Upper lobe of left lung (tissue), 4 donors: ENCODE data around the gene TMEM134.
"Not testable (repeated sequence)": the region's sequence is repeated elsewhere in the genome, so short reads cannot be mapped to it uniquely, and the experiment has no call there.

Experiments
- POLR2A ChIP-seq, 4 donors: fragments of 450-650 bp; IDR thresholded peaks; one replicate each; pipeline ENCODE4 v1.5.1; 2016 to 2017; ENCODE audit warnings: antibody characterized with exemption in 4 of 4, mild to moderate bottlenecking in 2 of 4
- TF ChIP-seq, protein P1 (sequence below), 6 experiments: fragments of 450-650 bp in 4 of 6; fragments of 200-600 bp in 2 of 6; sonication (generic) in 2 of 6; IDR thresholded peaks; one replicate each; pipeline ENCODE4 v1.5.1; 2016 to 2019; ENCODE audit warnings: antibody characterized with exemption in 6 of 6

- TF ChIP-seq, protein P1, sequence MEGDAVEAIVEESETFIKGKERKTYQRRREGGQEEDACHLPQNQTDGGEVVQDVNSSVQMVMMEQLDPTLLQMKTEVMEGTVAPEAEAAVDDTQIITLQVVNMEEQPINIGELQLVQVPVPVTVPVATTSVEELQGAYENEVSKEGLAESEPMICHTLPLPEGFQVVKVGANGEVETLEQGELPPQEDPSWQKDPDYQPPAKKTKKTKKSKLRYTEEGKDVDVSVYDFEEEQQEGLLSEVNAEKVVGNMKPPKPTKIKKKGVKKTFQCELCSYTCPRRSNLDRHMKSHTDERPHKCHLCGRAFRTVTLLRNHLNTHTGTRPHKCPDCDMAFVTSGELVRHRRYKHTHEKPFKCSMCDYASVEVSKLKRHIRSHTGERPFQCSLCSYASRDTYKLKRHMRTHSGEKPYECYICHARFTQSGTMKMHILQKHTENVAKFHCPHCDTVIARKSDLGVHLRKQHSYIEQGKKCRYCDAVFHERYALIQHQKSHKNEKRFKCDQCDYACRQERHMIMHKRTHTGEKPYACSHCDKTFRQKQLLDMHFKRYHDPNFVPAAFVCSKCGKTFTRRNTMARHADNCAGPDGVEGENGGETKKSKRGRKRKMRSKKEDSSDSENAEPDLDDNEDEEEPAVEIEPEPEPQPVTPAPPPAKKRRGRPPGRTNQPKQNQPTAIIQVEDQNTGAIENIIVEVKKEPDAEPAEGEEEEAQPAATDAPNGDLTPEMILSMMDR (IDR thresholded peaks at IDR 0.05), result not testable (repeated sequence)
- not testable (repeated sequence) for TF ChIP-seq POLR2A (IDR thresholded peaks at IDR 0.05)
Observed at GRCh38 chr11:67427364-67427859, 41.6 kb downstream of the TMEM134 start.
